ENCODE results near the gene IMMP2L. TPM values are rescaled to one million over a fixed set of nuclear protein-coding genes. Genes with fewer than 3 reads are reported as not detected.

IMMP2L gene
- total RNA-seq, 4 donors from 2014 or later = 12.0 to 22.2 (median 17.5) TPM

GRCh38 chr7:111499027-111499426 is 63.3 kb downstream of the IMMP2L start:
- Histone ChIP-seq H3K27ac (replicated peaks in 1 of 4) (no peak overlapping the region), H3K4me3 (no peak overlapping the region), H3K27me3 (no peaks in the 10 kb centered on the region), H3K36me3 (no peaks in the 10 kb centered on the region), H3K4me1 (peaks cover 0 to 9% (median 0%) of the 10 kb centered on the region in 4 donors), H3K9me3 (no peaks in the 10 kb centered on the region)
- 54% methylated on average over 3 of the region's 3 CpGs for WGBS
- no peak for DNase-seq (ENCODE audit: extremely low spot score)
- intact Hi-C loops (cut with DNase I) = no loop called here
- TF ChIP-seq EP300 (IDR thresholded peaks at IDR 0.05) = no peak
- TF ChIP-seq POLR2A (IDR thresholded peaks at IDR 0.05; ENCODE audit: low read depth) = no peak

DNA sequence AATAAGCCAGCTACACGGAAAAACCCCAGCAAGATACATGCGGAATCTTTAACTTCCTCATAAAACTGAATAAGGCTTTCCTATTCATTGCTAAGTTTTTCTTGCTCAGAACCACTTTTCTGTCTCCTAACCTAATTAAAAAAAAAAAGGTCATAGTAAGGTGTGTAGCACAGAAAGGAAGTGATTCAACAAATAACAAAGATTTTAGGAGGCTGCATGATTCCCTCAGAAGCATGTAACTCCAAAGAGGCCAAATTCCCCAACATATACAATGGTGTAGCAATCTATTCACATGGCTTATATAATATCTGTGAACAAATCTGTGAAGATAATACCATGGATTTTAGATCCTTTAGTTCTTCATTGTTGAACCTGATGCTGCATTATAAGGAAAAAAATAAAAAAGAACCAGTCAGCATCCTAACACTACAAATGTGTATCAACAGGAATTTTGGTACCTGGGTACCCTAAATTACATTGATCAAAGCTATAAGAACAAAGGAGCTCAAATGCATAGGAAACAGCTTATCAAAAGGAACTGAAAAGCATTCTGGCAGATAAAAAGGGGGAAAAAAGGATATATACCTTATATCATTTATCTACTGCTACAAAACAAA is 63.8 kb downstream of the IMMP2L start:
- no peak overlapping the region for H3K4me3 ChIP-seq
- H3K27me3 ChIP-seq = no peaks in the 10 kb centered on the region
- no peak overlapping the region for H3K27ac ChIP-seq (replicated peaks in 1 of 4)
- 90% methylated on average over 2 of the region's 2 CpGs for WGBS
- TF ChIP-seq POLR2A (IDR thresholded peaks at IDR 0.05; ENCODE audit: low read depth) (no peak), EP300 (IDR thresholded peaks at IDR 0.05) (no peak), POLR2AphosphoS5 (IDR thresholded peaks at IDR 0.05) (no peak), CTCF (IDR thresholded peaks at IDR 0.05) (no peak)
- no peaks in the 10 kb centered on the region for H3K36me3 ChIP-seq
- peaks cover 0 to 9% (median 0%) of the 10 kb centered on the region in 4 donors for H3K4me1 ChIP-seq
- no peaks in the 10 kb centered on the region for H3K9me3 ChIP-seq
- no peak for DNase-seq (ENCODE audit: extremely low spot score)
- intact Hi-C loops (cut with DNase I) = no loop called here

DNA sequence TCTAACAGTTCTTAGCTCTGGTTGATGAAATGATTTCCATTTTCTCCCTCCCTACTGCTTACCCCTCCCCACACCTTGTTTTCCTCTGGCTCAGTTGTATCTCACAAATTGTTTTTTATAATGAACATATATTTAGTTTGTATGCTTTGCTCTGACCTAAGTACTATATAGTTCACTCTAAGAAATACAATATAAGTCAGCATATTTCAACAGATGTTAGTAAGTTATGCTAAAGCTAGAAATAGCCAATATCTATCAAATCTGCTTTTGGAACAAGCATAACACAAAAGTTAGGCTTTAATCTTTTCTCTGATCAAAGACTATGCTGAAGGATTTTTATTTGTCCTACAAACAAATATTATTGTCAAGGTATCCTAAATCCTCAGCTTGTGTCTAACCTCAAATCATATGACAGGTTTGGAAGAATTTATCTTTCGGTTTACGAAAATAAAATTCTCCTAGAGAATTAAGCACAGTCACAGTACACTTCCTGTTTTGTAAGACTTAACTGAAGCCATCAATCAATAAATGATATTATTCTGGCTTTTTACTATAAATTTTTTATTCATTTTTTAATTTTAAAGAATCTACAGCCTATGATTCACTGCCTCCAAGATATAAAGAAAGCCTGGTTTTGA is 67.0 kb downstream of the IMMP2L start:
- Histone ChIP-seq H3K4me3 (no peak overlapping the region), H3K27me3 (no peaks in the 10 kb centered on the region), H3K36me3 (no peaks in the 10 kb centered on the region), H3K27ac (replicated peaks in 1 of 4) (no peak overlapping the region), H3K9me3 (no peaks in the 10 kb centered on the region), H3K4me1 (peaks cover 0 to 9% (median 0%) of the 10 kb centered on the region in 4 donors)
- TF ChIP-seq POLR2AphosphoS5 (IDR thresholded peaks at IDR 0.05) = no peak
- no peak for TF ChIP-seq EP300 (IDR thresholded peaks at IDR 0.05)
- no peak for TF ChIP-seq POLR2A (IDR thresholded peaks at IDR 0.05; ENCODE audit: low read depth)
- no peak for TF ChIP-seq CTCF (IDR thresholded peaks at IDR 0.05)
- DNase-seq (ENCODE audit: extremely low spot score) = no peak
- 85% methylated on average over 2 of the region's 2 CpGs for WGBS
- intact Hi-C loops (cut with DNase I) = no loop called here

DNA sequence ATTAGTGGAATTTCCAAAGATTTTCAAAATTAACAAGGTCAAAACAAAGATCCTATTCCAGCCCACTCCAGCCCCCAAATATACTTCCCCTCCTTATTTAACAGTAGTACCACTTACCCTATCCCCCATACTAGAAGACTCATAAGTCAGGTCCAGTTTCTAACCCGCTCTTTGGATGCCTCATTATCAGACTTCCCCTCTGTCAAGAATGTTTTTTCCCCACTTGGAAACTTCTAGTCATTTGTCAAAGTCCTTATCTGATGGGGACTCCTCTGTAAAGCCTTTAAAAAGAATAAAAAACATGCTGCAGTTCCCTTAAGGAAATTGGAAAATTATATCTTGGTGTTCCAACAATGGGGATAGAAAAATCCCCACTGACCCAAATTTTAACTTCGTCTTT is 70.1 kb downstream of the IMMP2L start:
- Histone ChIP-seq H3K9me3 (no peaks in the 10 kb centered on the region), H3K36me3 (no peaks in the 10 kb centered on the region), H3K4me1 (no peaks in the 10 kb centered on the region), H3K27me3 (no peaks in the 10 kb centered on the region), H3K4me3 (no peak overlapping the region), H3K27ac (replicated peaks in 1 of 4) (no peak overlapping the region)
- TF ChIP-seq POLR2AphosphoS5 (IDR thresholded peaks at IDR 0.05) = no peak
- no peak for TF ChIP-seq EP300 (IDR thresholded peaks at IDR 0.05)
- no peak for TF ChIP-seq CTCF (IDR thresholded peaks at IDR 0.05)
- no peak for TF ChIP-seq POLR2A (IDR thresholded peaks at IDR 0.05; ENCODE audit: low read depth)
- 93% methylated on average over 2 of the region's 2 CpGs for WGBS
- intact Hi-C loops (cut with DNase I) = no loop called here
- no peak for DNase-seq (ENCODE audit: extremely low spot score)

- intact Hi-C loops (cut with DNase I) = loop anchor here (2.0 kb wide), 1 partner anchor 396 kb away; the partner anchor contains the start of gene LRRN3
- no peak for DNase-seq (ENCODE audit: extremely low spot score)
- H3K9me3 ChIP-seq = no peaks in the 10 kb centered on the region
- H3K27ac ChIP-seq (replicated peaks in 1 of 4) = no peak overlapping the region
- TF ChIP-seq CTCF (IDR thresholded peaks at IDR 0.05) = peak; percentile 58 to 78 (median 65)
- TF ChIP-seq POLR2A (IDR thresholded peaks at IDR 0.05; ENCODE audit: low read depth) = no peak
- peaks cover 0 to 9% (median 0%) of the 10 kb centered on the region in 4 donors for H3K4me1 ChIP-seq
- no peak overlapping the region for H3K4me3 ChIP-seq
- no peaks in the 10 kb centered on the region for H3K27me3 ChIP-seq
- H3K36me3 ChIP-seq = no peaks in the 10 kb centered on the region
Observed at GRCh38 chr7:111486472-111487142, 75.7 kb downstream of the IMMP2L start.

Measured in esophagus muscularis mucosa (tissue), 4 donors.